Ovary (tissue), 3 donors: Measurements from ENCODE around the gene TRIO.

ENCODE experiments used
- POLR2A ChIP-seq: fragments of 450-650 bp; IDR thresholded peaks from one replicate; pipeline ENCODE4 v1.6.1; 2017; ENCODE audit warnings: antibody characterized with exemption, mild to moderate bottlenecking, moderate library complexity
- TF ChIP-seq, protein P1 (sequence below), 3 donors: fragments of 450-650 bp in 2 of 3; fragments of 200-600 bp in 1 of 3; IDR thresholded peaks; one replicate each; pipeline versions ENCODE4 v1.5.1 to v1.8.0; 2016 to 2022; ENCODE audit warnings: antibody characterized with exemption in 3 of 3, mild to moderate bottlenecking in 1 of 3
- donor health status: DM: no; HTN: no; CAD: no.

DNA sequence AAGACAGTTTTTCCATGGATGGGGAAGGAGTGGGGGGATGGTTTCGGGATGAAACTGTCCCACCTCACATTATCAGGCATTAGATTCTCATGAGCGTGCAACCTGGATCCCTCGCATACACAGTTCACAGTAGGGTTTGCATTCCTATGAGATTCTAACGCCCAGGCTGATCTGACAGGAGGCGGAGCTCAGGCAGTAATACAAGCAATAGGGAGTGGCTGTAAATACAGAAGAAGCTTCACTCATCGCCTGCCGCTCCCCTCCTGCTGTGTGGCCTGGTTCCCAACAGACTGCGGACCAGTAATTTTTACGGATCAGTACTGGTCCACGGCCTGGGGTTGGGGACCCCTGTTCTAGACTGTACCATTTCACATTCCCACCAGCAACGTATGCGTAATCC, 370.1 kb downstream of the TRIO start:
- TF ChIP-seq POLR2A, result no peak
- TF ChIP-seq, protein P1, sequence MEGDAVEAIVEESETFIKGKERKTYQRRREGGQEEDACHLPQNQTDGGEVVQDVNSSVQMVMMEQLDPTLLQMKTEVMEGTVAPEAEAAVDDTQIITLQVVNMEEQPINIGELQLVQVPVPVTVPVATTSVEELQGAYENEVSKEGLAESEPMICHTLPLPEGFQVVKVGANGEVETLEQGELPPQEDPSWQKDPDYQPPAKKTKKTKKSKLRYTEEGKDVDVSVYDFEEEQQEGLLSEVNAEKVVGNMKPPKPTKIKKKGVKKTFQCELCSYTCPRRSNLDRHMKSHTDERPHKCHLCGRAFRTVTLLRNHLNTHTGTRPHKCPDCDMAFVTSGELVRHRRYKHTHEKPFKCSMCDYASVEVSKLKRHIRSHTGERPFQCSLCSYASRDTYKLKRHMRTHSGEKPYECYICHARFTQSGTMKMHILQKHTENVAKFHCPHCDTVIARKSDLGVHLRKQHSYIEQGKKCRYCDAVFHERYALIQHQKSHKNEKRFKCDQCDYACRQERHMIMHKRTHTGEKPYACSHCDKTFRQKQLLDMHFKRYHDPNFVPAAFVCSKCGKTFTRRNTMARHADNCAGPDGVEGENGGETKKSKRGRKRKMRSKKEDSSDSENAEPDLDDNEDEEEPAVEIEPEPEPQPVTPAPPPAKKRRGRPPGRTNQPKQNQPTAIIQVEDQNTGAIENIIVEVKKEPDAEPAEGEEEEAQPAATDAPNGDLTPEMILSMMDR (IDR thresholded peaks at IDR 0.05), result no peak
